CD4-positive, CD25-positive, alpha-beta regulatory T cell (primary cell): ENCODE data around the gene GAS7. TPM values are rescaled to one million over a fixed set of nuclear protein-coding genes. Genes with fewer than 3 reads are reported as not detected.
"Not testable (repeated sequence)": the region's sequence is repeated elsewhere in the genome, so short reads cannot be mapped to it uniquely, and the experiment has no call there.

Experiments
- ATAC-seq, 2 donors: fragments of 150-1000 bp; cut with Tn5 transposase; one replicate each; pipeline ENCODE4 v1.10.0; 2021; ENCODE audit warnings: low read depth in 2 of 2, moderate number of reproducible peaks in 2 of 2, moderate library complexity in 1 of 2
- DNase-seq, 3 donors: peaks; one replicate each; pipeline versions ENCODE4 v3.0.0 to v3.0.0-alpha.2; 2012 to 2022; ENCODE audit warnings: mixed read lengths in 1 of 3
- H3K27ac ChIP-seq: one replicate; pipeline ENCODE4 v1.7.0; 2013; ENCODE audit warnings: mild to moderate bottlenecking, low read length; ENCODE audit not compliant: insufficient read depth, poor library complexity, severe bottlenecking
- H3K27me3 ChIP-seq: one replicate; pipeline ENCODE4 v1.7.0; 2013; ENCODE audit warnings: low read length; ENCODE audit not compliant: control insufficient read depth, insufficient read depth
- H3K36me3 ChIP-seq: one replicate; pipeline ENCODE4 v1.7.0; 2013; ENCODE audit warnings: mild to moderate bottlenecking, low read length, moderate library complexity; ENCODE audit not compliant: control insufficient read depth, insufficient read depth
- H3K4me1 ChIP-seq: 2 replicates; pipeline ENCODE4 v1.7.0; 2013; ENCODE audit warnings: mild to moderate bottlenecking, low read length; ENCODE audit not compliant: insufficient read depth, control insufficient read depth, poor library complexity, severe bottlenecking
- H3K4me3 ChIP-seq: one replicate; pipeline ENCODE4 v1.7.0; 2013; ENCODE audit warnings: low read depth, mild to moderate bottlenecking, low read length, moderate library complexity
- H3K9me3 ChIP-seq, 2 experiments: 1 replicate in 1 of 2; 2 replicates in 1 of 2; pipeline ENCODE4 v1.7.0; 2013; ENCODE audit warnings: low read length in 2 of 2, mild to moderate bottlenecking in 1 of 2, moderate library complexity in 1 of 2; ENCODE audit not compliant: control insufficient read depth in 2 of 2
- H3K27ac Mint-ChIP-seq, 3 donors: one replicate each; pipeline ENCODE4 v1.8.0; 2020 to 2022; ENCODE audit warnings: mild to moderate bottlenecking in 3 of 3, mixed read lengths in 3 of 3, moderate library complexity in 2 of 3
- H3K27me3 Mint-ChIP-seq: one replicate; pipeline ENCODE4 v1.8.0; 2022; ENCODE audit warnings: mild to moderate bottlenecking, mixed read lengths
- H3K36me3 Mint-ChIP-seq: one replicate; pipeline ENCODE4 v1.8.0; 2020; ENCODE audit warnings: mixed read lengths
- H3K4me1 Mint-ChIP-seq, 4 donors: one replicate each; pipeline ENCODE4 v1.8.0; 2020 to 2022; ENCODE audit warnings: mixed read lengths in 4 of 4, mild to moderate bottlenecking in 1 of 4
- H3K4me3 Mint-ChIP-seq, 4 donors: one replicate each; pipeline ENCODE4 v1.8.0; 2020 to 2022; ENCODE audit warnings: mild to moderate bottlenecking in 4 of 4, mixed read lengths in 4 of 4, moderate library complexity in 3 of 4
- H3K9me3 Mint-ChIP-seq, 7 donors: one replicate each; pipeline ENCODE4 v1.8.0; 2020 to 2022; ENCODE audit warnings: mixed read lengths in 7 of 7, mild to moderate bottlenecking in 3 of 7, moderate library complexity in 2 of 7
- polyA plus RNA-seq, 4 donors: library from polyadenylated mRNA; unstranded; fragments of 300-500 nt; fragmentation: Illumina TruSeq; gene quantifications; one replicate each; pipeline ENCODE4 v1.2.3, GENCODE V29; 2021
- total RNA-seq: library from RNA; stranded (reverse); gene quantifications from one replicate; pipeline ENCODE4 v1.2.3, GENCODE V29; 2022

The GAS7 gene
- total and polyA plus RNA-seq, 5 donors from 2014 or later, result 0.10 to 0.79 (median 0.46) TPM; not detected in 1

DNA sequence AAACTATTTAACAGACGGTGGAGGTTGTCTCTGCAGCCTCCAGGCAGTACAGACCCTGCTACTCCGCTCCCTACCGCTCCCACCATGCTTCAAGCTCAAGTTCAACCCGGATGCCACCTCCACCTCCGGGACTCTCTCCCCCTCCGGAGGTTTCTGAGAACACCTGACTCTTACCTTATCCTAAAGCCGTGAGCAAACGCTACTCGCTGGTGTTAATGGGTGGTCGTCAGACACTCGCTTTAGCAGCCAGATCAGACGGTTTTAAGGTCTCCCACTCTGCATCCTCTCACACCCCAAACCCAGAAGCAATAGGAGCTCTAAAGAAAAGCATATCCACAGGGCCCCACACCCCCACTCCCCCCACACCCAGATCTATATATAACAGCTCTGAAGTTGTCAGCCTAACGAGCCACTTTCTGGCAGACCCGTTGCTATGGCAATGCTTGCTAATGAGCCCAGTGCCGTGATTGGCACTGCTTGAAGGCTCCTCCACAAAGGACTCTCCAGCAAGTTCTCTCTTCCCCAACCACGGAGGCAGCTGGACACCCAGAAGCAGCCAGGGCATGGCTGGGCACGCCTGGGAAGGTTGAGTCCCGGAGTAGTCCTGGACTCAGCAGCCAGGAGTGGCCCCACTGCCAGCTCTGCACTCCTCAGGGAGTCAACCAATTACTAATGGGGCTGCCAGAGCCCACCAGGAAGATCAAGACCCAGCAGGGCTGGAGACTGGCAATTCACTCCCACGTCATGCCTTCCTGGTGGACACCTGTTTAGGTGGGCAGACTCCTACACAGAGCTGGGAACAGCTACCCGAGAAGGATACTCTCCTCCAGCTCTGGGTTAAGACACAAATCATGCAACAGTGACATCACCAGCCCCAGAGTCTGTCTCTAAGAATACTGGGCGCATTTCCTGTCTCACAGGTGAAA lies 172.2 kb downstream of the GAS7 start:
- DNase-seq (no peak), ATAC-seq (no peak)
- Histone ChIP-seq H3K27me3 (no peaks in the 10 kb centered on the region), H3K4me1 (no peaks in the 10 kb centered on the region), H3K9me3 (no peaks in the 10 kb centered on the region), H3K4me3 (no peak overlapping the region), H3K36me3 (no peaks in the 10 kb centered on the region), H3K27ac (no peak overlapping the region)
- Mint-ChIP-seq H3K4me1 (no peaks in the 10 kb centered on the region), H3K27ac (no peak overlapping the region), H3K9me3 (no peaks in the 10 kb centered on the region), H3K36me3 (no peaks in the 10 kb centered on the region), H3K4me3 (no peak overlapping the region), H3K27me3 (no peaks in the 10 kb centered on the region)

- H3K9me3 Mint-ChIP-seq, result no peaks in the 10 kb centered on the region
- Histone ChIP-seq H3K4me1 (no peaks in the 10 kb centered on the region), H3K36me3 (no peaks in the 10 kb centered on the region), H3K27ac (no peak overlapping the region), H3K9me3 (no peaks in the 10 kb centered on the region), H3K4me3 (no peak overlapping the region), H3K27me3 (no peaks in the 10 kb centered on the region)
- H3K36me3 Mint-ChIP-seq, result no peaks in the 10 kb centered on the region
- no peak overlapping the region for H3K27ac Mint-ChIP-seq
- H3K4me3 Mint-ChIP-seq, result no peak overlapping the region
- H3K27me3 Mint-ChIP-seq, result no peaks in the 10 kb centered on the region
- ATAC-seq (no peak), DNase-seq (no peak)
- no peaks in the 10 kb centered on the region for H3K4me1 Mint-ChIP-seq
Measured at GRCh38 chr17:10025224-10025623, 173.2 kb downstream of the GAS7 start.

DNA sequence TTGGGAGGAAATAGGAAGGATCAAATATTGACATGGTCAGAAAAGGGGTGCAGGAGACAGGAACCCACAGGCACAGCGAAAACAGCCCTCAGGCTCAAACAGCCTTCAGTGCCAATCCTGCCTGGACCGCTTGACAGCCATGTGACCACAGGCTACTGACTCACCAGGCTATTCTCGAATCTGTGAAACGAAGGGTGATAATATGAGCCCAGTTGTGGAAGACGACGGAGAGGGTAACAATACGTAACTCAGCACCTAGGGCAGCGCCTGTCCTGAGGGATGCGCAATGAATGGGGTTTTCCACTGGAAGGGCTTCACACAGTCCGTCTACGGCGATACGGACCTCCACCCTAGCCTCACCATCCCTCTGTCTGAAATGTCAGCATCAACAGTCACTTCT lies 176.0 kb downstream of the GAS7 start:
- no peak for ATAC-seq
- Histone ChIP-seq H3K27me3 (no peaks in the 10 kb centered on the region), H3K4me1 (no peaks in the 10 kb centered on the region), H3K4me3 (no peak overlapping the region), H3K36me3 (no peaks in the 10 kb centered on the region), H3K9me3 (no peaks in the 10 kb centered on the region), H3K27ac (no peak overlapping the region)
- H3K27ac Mint-ChIP-seq, result no peak overlapping the region
- no peak for DNase-seq
- H3K9me3 Mint-ChIP-seq, result no peaks in the 10 kb centered on the region
- no peaks in the 10 kb centered on the region for H3K27me3 Mint-ChIP-seq
- H3K4me3 Mint-ChIP-seq, result no peak overlapping the region
- no peaks in the 10 kb centered on the region for H3K36me3 Mint-ChIP-seq
- H3K4me1 Mint-ChIP-seq, result no peaks in the 10 kb centered on the region

DNA sequence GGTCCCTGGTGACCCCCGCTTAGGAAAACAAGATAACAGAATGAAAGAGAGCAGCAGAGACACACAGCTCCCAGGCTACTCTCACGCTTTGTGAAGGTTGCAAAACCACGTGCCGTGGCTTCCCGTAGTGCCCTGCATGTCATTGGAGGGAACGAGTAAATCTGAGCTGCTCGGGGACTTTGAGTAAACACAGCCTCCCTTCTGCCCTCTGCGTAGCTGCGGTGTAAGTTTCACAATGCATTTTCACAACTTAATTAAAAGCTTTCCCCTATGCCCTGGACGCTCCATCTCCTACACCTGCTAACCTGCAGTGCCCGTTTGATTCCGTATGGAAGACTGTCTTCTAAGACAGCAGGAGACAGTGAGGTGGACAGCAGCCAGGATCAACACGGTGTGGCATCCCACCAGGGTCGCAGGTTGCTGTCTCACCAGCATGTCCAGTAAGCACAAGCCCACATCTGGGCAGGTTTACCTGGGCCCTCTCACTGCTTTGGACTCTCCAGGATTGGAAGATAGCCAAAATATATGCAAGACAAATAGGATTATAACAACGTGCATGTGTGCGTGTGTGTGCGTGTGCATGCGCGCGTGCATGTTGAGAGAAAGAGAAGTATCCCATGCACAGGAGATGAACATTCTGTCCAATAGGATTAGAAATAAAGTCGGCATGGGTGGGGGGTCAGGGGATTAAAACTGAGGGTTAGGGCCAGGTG lies 177.0 kb downstream of the GAS7 start:
- DNase-seq, result no peak

GRCh38 chr17:10019941-10020451 lies 178.4 kb downstream of the GAS7 start:
- no peaks in the 10 kb centered on the region for H3K27me3 Mint-ChIP-seq
- no peaks in the 10 kb centered on the region for H3K36me3 ChIP-seq
- H3K9me3 Mint-ChIP-seq, result peaks cover 0 to 2% (median 0%) of the 10 kb centered on the region in 7 donors
- no peaks in the 10 kb centered on the region for H3K4me1 Mint-ChIP-seq
- no peaks in the 10 kb centered on the region for H3K4me1 ChIP-seq
- H3K27me3 ChIP-seq, result no peaks in the 10 kb centered on the region
- no peak overlapping the region for H3K4me3 Mint-ChIP-seq
- H3K27ac ChIP-seq, result no peak overlapping the region
- no peaks in the 10 kb centered on the region for H3K9me3 ChIP-seq
- ATAC-seq (no peak), DNase-seq (no peak)
- H3K27ac Mint-ChIP-seq, result no peak overlapping the region
- no peaks in the 10 kb centered on the region for H3K36me3 Mint-ChIP-seq
- H3K4me3 ChIP-seq, result no peak overlapping the region

More for the DNA sequence above, 177.0 kb downstream of the GAS7 start:
- Histone ChIP-seq H3K9me3 (no peaks in the 10 kb centered on the region), H3K36me3 (no peaks in the 10 kb centered on the region), H3K27ac (no peak overlapping the region), H3K27me3 (no peaks in the 10 kb centered on the region), H3K4me3 (no peak overlapping the region), H3K4me1 (no peaks in the 10 kb centered on the region)
- no peaks in the 10 kb centered on the region for H3K36me3 Mint-ChIP-seq
- H3K4me3 Mint-ChIP-seq, result no peak overlapping the region
- H3K9me3 Mint-ChIP-seq, result no peaks in the 10 kb centered on the region
- no peak overlapping the region for H3K27ac Mint-ChIP-seq
- H3K4me1 Mint-ChIP-seq, result no peaks in the 10 kb centered on the region
- no peaks in the 10 kb centered on the region for H3K27me3 Mint-ChIP-seq
- no peak for ATAC-seq

DNA sequence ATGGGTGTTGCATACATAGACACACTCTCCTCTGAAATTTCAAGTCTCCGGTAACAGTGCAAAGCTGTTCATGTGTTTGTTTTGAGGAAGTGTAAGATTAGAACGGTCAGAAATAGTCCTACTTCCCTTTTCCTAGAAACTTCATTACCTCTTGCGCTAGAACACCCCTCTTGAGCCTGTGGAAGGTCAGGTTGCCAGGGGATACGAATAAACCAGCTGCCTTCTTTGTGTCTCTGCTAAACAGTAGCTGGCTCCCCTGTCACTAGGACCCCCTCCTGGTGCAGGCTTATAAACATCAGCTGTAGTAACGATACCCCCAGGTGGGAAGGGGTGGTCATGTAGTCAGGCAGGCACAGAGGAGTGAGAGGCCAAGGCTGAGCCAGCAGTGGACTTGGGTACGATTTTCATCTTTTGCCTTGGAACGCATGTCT lies 179.9 kb downstream of the GAS7 start:
- H3K9me3 ChIP-seq, result no peaks in the 10 kb centered on the region
- Mint-ChIP-seq H3K27me3 (no peaks in the 10 kb centered on the region), H3K4me3 (no peak overlapping the region), H3K27ac (no peak overlapping the region), H3K36me3 (no peaks in the 10 kb centered on the region), H3K4me1 (no peaks in the 10 kb centered on the region), H3K9me3 (peaks cover 0 to 3% (median 0%) of the 10 kb centered on the region in 7 donors)
- no peak for DNase-seq
- no peaks in the 10 kb centered on the region for H3K27me3 ChIP-seq
- no peak overlapping the region for H3K27ac ChIP-seq
- ATAC-seq, result no peak
- no peaks in the 10 kb centered on the region for H3K4me1 ChIP-seq
- no peak overlapping the region for H3K4me3 ChIP-seq
- H3K36me3 ChIP-seq, result no peaks in the 10 kb centered on the region

- not testable (repeated sequence) for H3K9me3 Mint-ChIP-seq, H3K4me1 ChIP-seq, H3K27me3 Mint-ChIP-seq
Measured at GRCh38 chr17:10016958-10017570, 181.3 kb downstream of the GAS7 start.

More at GRCh38 chr17:10016958-10017570, 181.3 kb downstream of the GAS7 start:
- H3K36me3 Mint-ChIP-seq, H3K4me3 ChIP-seq, H3K36me3 ChIP-seq, H3K4me3 Mint-ChIP-seq, H3K9me3 ChIP-seq, H3K27ac ChIP-seq, H3K4me1 Mint-ChIP-seq, DNase-seq, H3K27ac Mint-ChIP-seq, H3K27me3 ChIP-seq, ATAC-seq: not testable (repeated sequence)
